Spleen (tissue), 7 donors: ENCODE data around the gene TRNP1.

Experiments used
- CTCF ChIP-seq, 11 experiments: fragments of 200-600 bp in 7 of 11; fragments of 450-650 bp in 4 of 11; sonication (generic) in 4 of 11; IDR thresholded peaks in 8 of 11; conservative IDR thresholded peaks in 3 of 11; 1 replicate in 7 of 11; 2 replicates in 4 of 11; pipeline versions ENCODE4 v1.4.0 to v1.8.0; 2016 to 2021; ENCODE audit warnings: antibody characterized with exemption in 11 of 11, inconsistent platforms in 4 of 11, mild to moderate bottlenecking in 1 of 11
- POLR2A ChIP-seq, 3 donors: fragments of 450-650 bp; IDR thresholded peaks; one replicate each; pipeline ENCODE4 v1.5.1; 2017; ENCODE audit warnings: antibody characterized with exemption in 3 of 3, mild to moderate bottlenecking in 1 of 3
- POLR2AphosphoS5 ChIP-seq, 3 donors: sonication (generic); formaldehyde crosslinking; IDR thresholded peaks; one replicate each; pipeline ENCODE4 v1.5.1; 2017; ENCODE audit warnings: antibody characterized with exemption in 3 of 3
- donor health status: DM: no; HTN: no; CAD: no; lungs with moderate emphysema.
- donor health status: DM: no; HTN: no; CAD: no.
- donor health status: DM: no; HTN: no; CAD: no.

GRCh38 chr1:26996665-26997064 lies 3.2 kb downstream of the TRNP1 start:
- no peak for TF ChIP-seq POLR2A (IDR thresholded peaks at IDR 0.05)
- TF ChIP-seq CTCF (IDR thresholded peaks at IDR 0.05 in 8 of 11, conservative IDR thresholded peaks at IDR 0.05 in 3 of 11), result no peak
- TF ChIP-seq POLR2AphosphoS5 (IDR thresholded peaks at IDR 0.05), result no peak
